Amygdala (tissue), 56 donors: ENCODE results near the gene KIAA1217.

ENCODE experiments used
- DNase-seq, 56 donors: peaks; one replicate each; lab custom pipeline; 2025; lab: John Stamatoyannopoulos, UW

KIAA1217 gene

DNA sequence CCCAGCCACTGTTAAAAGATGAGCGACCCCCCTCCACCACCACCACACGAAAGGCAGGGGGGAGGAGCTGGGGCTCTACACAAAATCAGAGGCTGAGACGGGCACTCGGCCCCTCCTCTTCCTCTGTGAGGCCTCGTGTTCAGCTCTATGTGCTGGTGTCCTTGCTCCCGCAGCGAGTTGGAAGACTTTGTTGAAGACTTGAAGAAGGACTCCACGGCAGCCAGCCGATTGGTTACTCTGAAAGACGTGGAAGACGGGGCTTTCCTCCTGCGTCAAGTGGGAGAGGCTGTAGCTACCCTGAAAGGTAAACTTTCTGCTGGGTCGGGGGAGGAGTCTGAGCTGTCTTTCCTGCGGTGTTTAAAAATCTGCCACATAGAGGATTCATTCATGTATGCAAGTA is 311.0 kb downstream of the KIAA1217 start:
- no peak for DNase-seq

DNA sequence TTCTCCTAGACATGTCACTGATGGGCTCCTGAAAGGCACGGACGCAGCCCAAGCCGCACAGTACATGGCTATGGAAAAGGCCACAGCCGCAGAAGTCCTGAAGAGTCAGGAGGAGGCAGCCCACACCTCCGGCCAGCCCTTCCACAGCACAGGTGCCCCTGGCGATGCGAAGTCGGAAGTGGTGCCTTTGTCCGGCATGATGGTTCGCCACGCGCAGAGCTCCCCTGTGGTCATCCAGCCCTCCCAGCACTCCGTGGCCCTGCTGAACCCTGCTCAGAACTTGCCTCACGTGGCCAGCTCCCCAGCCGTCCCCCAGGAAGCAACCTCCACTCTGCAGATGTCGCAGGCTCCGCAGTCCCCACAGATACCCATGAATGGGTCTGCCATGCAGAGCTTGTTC is 315.4 kb downstream of the KIAA1217 start:
- DNase-seq, result no peak

DNA sequence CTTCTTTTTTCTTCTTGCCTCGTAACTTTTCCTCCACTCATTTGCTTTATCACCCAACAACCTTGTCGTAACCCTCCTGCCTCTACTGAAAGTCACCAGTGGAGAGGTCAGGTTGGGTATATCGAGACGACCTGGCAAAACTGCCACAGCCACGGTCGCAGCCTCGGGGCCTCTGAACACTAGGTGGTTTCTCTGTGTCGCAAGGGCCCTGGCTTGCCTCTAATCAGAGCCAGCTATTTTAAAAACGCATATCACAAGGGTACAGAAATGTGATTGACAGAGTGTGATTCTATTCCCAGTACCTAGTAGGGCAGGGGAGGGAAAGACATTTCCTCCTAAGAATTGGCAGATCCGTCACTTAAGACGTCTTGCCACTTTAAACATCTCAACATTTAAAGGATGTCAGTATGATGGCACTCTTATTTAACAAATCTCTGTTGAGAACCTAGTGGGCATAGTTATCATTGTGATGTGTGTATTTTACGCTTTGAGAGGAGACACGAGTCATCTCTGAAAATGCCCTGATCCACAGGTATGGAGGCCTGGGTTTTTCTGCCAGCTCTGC is 317.2 kb downstream of the KIAA1217 start:
- no peak for DNase-seq

DNA sequence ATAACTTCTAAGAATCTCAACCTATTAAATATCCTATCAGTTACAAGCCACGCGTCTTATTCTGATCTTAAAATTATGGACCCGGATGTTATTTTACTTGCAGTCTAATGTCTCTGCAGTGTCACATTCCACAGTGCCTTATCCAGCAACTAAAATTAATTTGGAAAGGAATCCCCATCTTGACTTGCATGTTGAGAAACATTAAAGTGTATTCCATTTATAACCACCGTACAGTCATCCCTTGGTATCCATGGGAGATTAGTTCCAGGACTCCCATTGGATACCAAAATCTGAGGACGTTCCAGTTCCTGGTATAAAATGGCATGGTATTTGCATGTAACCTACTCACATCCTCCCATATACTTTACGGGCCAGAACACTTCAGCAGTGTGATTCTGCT is 320.0 kb downstream of the KIAA1217 start:
- DNase-seq, result no peak

DNA sequence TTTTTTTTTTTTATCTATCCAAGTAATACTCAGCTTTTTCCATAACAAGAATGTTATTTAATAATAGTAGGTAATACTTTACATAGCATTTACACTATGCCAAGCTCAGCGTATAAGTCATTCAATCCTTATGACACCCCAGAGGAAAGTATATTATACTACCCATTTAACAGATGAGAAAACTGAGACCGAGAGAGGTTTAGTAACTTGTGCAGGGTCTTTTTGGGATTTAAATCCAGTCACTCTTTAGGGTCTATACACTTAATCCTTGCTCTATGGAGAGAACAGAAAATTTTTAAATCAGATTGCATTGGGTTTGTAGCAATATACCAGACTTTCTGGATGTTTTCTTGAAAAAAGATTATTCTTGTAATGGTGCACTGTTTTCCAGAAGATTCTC is 322.5 kb downstream of the KIAA1217 start:
- no peak for DNase-seq

DNA sequence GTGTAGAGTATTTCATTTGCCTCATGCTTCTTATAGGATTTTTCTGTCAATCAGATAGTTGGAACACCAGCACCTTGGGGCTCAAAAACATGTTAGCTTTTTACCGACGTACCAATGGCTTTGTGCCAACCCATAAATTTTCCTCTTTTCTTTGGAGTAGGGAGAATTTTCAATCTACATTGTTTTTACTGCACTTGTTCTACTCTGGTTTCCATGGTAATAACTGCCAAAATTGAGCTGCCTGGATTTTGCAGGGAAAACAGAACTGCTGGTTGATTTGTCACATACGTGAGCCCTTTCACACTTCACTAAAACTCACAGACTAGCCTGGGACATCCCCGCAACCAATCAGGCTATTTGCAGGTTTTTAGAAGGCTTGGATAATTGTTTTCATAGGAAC is 325.0 kb downstream of the KIAA1217 start:
- DNase-seq, result peak in 1 of 56 donors; percentile 21

DNA sequence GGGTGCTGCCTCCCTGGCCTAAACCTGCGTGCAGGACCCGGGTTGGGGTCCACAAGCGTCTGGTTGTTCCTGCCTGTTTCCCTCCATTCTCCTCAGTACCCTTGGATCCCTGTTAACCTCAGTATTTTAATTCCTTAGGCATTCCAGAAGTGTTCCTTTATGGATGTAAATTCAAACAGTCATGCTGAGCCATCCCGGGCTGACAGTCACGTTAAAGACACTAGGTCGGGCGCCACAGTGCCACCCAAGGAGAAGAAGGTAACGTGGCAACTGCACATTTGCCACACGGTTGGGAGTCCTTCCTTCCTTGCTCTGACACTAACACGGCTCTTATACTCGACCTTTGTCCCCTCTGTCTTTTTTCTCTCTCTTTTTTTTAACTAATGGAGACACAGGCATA is 327.7 kb downstream of the KIAA1217 start:
- DNase-seq, result no peak

DNA sequence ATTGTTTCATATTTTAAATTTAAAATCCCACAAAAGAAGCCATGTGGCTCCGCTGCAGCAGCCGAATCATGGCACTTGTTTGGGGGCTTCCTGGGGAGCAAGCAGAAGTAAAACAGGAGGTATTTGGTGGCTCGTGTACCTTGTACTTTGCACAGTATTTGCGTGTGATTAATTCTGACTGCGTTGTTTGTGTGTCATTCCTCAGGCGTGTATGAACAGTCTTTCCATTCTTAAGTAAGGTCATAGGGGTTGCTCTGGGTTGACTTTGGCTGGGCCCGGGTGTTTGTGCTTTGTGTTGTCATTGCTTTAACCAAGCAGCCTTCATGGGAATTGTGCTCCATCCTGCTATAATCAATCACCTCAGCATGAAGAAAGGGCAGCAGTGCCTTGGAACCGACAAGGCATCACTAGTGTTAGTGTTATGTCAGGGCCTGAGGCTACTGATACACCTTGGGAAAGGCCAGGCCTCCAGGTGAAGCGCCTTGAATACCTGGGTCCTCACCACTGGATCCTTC is 332.4 kb downstream of the KIAA1217 start:
- DNase-seq, result no peak

DNA sequence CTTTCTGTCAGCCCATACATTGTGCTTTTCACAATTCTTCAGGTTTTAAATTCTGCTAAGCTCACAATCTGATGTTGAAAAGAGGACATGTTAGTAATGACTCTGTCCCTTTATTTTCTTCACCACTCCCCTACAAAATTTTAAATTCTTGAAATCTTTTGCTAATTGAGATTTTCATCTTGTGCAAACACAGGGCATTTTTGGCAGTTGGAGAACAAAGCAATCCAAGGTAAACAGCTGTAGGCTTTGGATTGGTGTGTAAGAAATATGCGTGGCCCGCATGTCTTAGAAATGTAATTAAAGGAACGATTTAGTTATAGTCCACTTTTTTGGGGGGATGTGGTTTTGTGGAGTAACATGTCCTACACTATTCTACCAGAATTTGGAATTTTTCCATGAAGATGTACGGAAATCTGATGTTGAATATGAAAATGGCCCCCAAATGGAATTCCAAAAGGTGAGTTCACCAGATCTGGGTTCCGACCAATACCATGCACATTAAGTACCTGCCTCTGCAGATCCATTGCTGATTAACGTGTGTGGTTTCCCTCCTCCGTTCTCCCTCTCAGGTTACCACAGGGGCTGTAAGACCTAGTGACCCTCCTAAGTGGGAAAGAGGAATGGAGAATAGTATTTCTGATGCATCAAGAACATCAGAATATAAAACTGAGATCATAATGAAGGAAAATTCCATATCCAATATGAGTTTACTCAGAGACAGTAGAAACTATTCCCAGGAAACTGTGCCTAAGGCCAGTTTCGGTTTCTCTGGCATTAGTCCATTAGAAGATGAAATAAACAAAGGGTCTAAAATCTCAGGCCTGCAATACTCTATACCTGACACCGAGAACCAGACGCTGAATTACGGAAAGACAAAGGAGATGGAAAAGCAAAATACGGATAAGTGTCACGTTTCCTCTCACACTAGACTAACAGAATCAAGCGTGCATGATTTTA is 333.7 kb downstream of the KIAA1217 start:
- no peak for DNase-seq

DNA sequence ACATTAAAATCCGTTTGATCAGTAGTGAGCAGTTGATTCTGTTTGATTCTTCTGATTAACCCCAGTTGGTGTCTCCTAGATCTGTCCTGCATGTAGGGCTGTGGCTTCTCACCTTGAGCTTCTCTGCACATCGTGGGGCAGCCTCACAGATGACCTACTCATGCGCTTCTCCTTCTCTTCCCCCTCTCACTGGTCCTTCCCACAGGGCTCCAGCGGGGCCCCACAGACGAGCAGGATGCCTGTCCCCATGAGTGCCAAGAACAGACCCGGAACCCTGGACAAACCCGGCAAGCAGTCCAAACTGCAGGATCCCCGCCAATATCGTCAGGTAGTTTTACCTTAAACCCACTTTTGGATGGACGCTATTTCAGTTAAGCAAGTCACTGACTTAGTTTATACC is 335.8 kb downstream of the KIAA1217 start:
- DNase-seq, result no peak

DNA sequence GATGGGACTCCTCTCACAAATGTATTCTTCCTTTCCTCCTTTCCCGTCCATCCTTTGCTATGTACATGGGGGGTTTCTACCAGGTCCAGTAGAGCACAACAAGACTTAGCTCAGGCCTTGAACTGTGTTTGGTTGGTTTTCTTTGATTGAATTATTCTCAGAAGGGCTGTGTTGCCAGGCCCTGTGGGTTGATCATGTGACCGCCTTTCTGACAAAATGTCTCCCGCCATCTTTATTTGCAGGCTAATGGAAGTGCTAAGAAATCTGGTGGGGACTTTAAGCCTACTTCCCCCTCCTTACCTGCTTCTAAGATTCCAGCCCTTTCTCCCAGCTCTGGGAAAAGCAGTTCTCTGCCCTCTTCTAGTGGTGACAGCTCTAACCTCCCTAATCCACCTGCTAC is 336.6 kb downstream of the KIAA1217 start:
- no peak for DNase-seq

DNA sequence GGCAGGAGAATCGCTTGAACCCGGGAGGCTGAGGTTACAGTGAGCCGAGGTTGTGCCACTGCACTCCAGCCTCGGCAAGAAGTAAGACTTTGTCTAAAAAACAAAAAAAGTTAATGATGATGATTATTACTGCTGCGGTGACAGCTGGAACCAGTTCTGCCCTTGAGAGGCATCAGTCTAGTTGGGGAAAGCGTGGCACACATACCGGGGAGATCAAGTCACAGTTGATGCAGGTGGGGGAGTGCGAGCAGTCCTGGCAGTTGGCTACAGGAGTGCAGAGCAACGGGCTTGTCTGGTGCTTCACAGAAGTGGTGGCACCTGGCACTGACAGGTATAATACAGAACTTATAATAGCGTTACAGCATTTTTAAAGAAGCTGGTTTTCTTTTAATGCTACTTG is 341.7 kb downstream of the KIAA1217 start:
- no peak for DNase-seq

DNA sequence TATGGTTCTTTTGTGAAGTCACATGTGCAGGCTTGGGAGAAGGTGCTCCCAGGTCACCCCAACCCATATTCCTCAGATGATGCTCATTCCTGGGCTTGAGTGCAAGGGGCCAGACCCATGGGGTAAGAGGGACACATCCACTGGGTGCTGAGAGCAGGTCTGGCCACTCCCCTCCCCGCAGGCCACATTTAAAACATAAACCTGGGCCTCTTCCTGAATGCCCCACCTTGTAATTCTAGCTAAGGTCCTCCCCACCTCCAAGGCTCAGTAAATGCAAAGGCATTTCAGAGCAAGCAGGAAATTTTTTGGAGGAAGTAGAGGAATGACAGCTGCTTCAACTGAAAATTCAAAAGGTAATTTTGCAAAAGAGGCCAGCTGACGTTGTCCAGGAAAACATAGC is 342.2 kb downstream of the KIAA1217 start:
- DNase-seq, result no peak

DNA sequence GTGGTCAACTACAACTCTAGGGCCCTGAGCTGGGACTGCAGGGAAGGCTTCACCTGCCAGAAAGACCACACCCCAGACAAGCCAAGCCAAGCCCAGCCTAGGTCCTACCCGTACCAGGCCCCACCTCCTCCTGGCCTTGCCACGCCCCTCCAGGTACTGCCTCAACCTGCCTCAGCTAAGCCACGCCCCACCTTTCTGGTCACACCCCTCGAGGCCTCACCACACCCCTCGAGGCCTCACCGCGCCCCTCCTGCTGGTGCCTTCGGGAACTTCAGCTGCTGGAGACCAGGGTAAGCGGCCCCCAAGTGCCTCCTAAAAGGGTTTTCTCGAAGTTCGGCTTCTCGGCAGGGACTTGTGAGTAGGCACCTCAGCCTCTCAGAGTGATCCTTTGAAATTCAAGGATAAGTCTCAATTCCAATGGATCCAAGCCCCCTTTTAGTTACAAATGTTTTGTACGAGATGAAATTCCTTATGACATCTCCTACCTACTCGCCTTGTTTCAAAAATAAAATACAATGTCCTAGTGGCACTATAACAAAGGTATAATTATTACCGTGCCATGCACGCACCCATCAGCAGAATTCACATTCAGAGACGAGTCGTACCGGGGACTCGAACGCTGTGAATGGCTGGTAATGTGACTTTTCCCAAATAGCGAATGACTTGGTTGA is 343.5 kb downstream of the KIAA1217 start:
- DNase-seq, result no peak

DNA sequence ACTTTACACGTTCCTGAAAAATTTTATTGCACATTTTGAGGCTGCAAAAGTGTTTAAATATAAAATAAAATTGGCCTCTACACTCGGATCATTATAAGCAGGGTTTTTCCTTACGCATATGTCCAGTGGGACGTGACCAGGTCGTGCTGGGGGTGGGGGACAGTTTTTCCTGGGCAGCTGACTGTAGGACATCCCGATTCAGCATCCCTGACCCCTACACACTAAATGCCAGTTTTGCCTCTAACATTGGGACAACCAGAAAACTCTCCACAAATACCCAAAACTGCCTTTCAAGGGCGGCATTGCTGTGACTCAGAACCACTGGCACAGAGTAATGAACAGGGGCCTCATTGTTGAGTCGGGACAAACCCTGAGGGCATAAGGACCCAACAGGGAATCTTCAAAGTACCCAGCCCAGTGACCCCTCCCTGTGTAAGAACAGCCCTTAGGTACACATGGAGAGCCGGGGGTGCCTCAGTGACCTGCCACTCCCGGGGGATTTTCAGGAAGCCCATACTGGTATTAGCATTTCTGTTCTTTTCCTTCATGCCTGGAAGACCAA is 344.2 kb downstream of the KIAA1217 start:
- no peak for DNase-seq

DNA sequence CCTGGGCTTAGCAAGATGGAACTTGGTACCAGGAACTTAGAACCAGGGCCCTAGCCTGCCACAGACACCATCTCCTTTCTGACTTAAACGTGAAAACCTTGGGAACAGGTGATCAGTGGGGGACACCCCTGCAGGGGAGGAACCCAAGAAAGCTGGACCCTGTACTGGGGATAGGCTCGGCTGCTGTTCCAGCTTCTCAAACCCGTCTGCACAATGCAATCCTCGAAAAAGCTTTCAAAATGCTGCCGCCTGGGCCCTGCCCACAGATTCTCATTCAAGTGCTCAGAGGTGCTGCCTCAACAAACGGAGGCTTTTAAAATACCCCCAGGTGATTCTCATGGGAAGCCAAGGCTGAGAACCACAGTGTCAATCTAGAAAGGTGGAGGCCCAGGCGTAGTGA is 345.1 kb downstream of the KIAA1217 start:
- no peak for DNase-seq

DNA sequence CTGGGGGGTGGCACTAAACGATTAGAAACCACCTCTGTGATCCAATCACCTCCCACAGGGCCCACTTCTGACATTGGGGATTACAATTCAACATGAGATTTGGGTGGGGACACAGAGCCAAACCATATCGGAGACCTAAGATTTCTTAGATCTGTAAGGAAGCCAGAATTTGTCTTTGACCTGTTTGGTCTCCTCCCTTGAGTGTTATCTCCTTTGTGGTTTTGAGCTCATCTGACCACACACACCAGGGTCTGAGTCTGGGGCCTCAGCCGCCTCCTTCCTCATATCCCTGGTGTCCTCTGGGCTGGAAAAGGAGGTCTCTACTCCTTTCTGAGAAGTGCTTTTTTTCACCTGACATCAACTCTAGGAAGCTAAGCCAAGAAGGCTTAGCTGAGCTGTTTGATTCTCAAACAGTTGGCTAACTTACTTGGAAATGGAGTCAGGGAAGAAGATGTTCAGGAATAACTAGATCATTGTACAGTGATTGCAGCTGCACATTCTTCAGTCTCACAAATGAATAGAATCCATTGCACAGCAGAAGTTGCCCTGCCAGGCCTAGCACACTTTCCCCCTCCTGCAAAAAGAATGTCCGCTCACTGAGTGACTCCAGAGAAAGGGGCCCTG is 347.3 kb downstream of the KIAA1217 start:
- DNase-seq, result no peak

DNA sequence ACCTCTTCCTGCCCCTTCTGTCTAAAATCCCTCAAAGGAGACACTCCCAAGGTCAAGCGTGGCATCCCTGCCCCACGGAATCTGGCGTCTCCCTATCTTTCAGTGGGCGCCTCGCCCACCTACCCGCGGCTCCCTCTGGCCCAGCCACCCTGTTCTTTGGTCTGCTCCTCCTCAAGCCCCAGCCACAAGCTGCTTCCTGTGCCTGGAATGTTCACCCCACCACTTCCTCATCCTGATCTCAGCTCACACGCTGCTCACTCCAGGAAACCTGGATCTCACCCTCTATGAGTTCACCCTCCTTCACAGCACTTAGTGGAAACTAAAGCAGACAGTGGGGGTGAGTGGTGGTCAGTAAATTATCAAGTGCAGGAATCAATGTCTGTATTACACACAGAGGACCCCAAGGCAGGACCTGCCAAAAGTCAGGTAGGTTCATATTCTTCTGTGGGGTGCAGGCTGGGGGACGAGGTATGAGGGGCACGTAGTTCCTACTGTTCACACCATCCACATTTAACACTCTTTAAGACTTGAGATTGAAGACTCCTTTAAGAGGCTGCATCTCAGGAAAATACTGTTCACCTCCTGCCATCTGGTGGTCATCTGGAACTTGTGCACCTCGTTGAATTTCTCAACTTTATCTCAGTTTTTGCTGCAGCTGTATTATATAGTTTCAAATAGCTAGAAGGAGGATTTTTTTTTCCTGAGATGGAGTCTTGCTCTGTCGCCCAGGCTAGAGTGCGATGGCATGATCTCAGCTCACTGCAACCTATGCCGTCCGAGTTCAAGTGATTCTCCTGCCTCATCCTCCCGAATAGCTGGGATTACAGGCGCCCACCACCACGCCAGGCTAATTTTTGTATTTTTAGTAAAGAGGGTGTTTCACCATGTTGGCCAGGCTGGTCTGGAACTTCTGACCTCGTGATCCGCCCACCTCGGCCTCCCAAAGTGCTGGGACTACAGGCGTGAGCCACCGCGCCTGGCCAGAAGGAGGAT is 348.1 kb downstream of the KIAA1217 start:
- DNase-seq, result peak in 7 of 56 donors; percentile 5 to 42 (median 9)

DNA sequence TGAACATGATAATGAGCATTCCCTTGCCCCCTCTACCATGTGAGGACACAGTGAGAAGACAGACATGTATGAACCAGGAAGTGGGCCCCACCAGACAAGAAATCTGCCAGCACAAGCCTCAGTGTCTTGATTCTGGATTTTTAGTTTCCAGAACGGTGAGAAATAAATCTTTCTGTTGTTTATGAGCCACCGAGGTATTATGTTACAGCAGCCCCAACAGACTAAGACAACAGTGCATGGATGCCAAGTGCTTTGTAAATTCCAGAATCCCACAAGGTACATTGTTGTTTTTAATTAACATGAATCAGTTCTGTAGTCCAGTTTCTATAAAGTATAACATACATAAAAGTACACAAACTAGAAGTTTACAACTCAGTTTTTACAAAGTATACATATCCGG is 352.5 kb downstream of the KIAA1217 start:
- no peak for DNase-seq
